Common myeloid progenitor, CD34-positive (primary cell): ENCODE measurements around the gene CNOT3.
"Not testable (repeated sequence)": the region's sequence is repeated elsewhere in the genome, so short reads cannot be mapped to it uniquely, and the experiment has no call there.

Experiments used
- CTCF ChIA-PET: fragments of 350-600 bp; sonication (Branson Sonifier 250); formaldehyde crosslinking; loops from one replicate; lab custom pipeline; 2021; ENCODE audit warnings: antibody characterized with exemption; lab: Charles Lee
- POLR2A ChIA-PET: fragments of 350-600 bp; sonication (Branson Sonifier 250); formaldehyde crosslinking; loops from one replicate; lab custom pipeline; 2021; ENCODE audit warnings: antibody characterized with exemption; lab: Charles Lee
- DNase-seq, 3 donors: peaks; one replicate each; pipeline versions ENCODE4 v3.0.0 to v3.0.0-alpha.2; 2013
- H3K27ac ChIP-seq, 2 experiments: 1 replicate in 1 of 2; 2 replicates in 1 of 2; pipeline ENCODE4 v1.7.0; 2013; ENCODE audit warnings: inconsistent platforms in 2 of 2, low read length in 2 of 2, mild to moderate bottlenecking in 2 of 2, low read depth in 1 of 2, moderate library complexity in 1 of 2; ENCODE audit not compliant: severe bottlenecking in 2 of 2, insufficient read depth in 1 of 2, poor library complexity in 1 of 2
- H3K27me3 ChIP-seq, 5 experiments: replicated peaks in 2 of 5; 1 replicate in 3 of 5; 2 replicates in 2 of 5; pipeline versions ENCODE4 v1.6.1 to v1.7.0; 2013; ENCODE audit warnings: low read length in 4 of 5, mild to moderate bottlenecking in 2 of 5, moderate library complexity in 2 of 5, inconsistent platforms in 1 of 5; ENCODE audit not compliant: insufficient read depth in 5 of 5, control insufficient read depth in 4 of 5
- H3K36me3 ChIP-seq, 4 experiments: 1 replicate in 2 of 4; 2 replicates in 2 of 4; pipeline versions ENCODE4 v1.6.1 to v1.7.0; 2013; ENCODE audit warnings: low read length in 3 of 4, control low read depth in 1 of 4, mild to moderate bottlenecking in 1 of 4; ENCODE audit not compliant: control insufficient read depth in 4 of 4, insufficient read depth in 4 of 4
- H3K4me1 ChIP-seq, 4 experiments: 1 replicate in 3 of 4; 2 replicates in 1 of 4; pipeline versions ENCODE4 v1.6.1 to v1.7.1; 2013; ENCODE audit warnings: low read length in 3 of 4, mild to moderate bottlenecking in 3 of 4, control low read depth in 1 of 4, inconsistent platforms in 1 of 4, moderate library complexity in 1 of 4; ENCODE audit not compliant: control insufficient read depth in 4 of 4, insufficient read depth in 4 of 4; ENCODE audit errors: control extremely low read depth in 1 of 4
- H3K4me3 ChIP-seq, 7 experiments: 1 replicate in 4 of 7; 2 replicates in 3 of 7; pipeline versions ENCODE4 v1.5.1 to v1.7.0; 2013; ENCODE audit warnings: mild to moderate bottlenecking in 7 of 7, low read length in 6 of 7, moderate library complexity in 6 of 7, inconsistent platforms in 2 of 7, low read depth in 2 of 7, control low read depth in 1 of 7; ENCODE audit not compliant: insufficient read depth in 4 of 7, control insufficient read depth in 1 of 7; ENCODE audit errors: extremely low read depth in 1 of 7
- H3K9me3 ChIP-seq, 5 experiments: 1 replicate in 4 of 5; 2 replicates in 1 of 5; pipeline versions ENCODE4 v1.6.1 to v1.7.1; 2013; ENCODE audit warnings: low read length in 4 of 5, mild to moderate bottlenecking in 2 of 5, inconsistent platforms in 1 of 5, low read depth in 1 of 5, moderate library complexity in 1 of 5; ENCODE audit not compliant: control insufficient read depth in 4 of 5, insufficient read depth in 2 of 5; ENCODE audit errors: control extremely low read depth in 1 of 5
- WGBS: methylation state at CpG from one replicate; pipeline ENCODE4 v1.1.5; 2013; ENCODE audit not compliant: insufficient coverage; 5-methylcytosine and 5-hydroxymethylcytosine counted together

Gene CNOT3

DNA sequence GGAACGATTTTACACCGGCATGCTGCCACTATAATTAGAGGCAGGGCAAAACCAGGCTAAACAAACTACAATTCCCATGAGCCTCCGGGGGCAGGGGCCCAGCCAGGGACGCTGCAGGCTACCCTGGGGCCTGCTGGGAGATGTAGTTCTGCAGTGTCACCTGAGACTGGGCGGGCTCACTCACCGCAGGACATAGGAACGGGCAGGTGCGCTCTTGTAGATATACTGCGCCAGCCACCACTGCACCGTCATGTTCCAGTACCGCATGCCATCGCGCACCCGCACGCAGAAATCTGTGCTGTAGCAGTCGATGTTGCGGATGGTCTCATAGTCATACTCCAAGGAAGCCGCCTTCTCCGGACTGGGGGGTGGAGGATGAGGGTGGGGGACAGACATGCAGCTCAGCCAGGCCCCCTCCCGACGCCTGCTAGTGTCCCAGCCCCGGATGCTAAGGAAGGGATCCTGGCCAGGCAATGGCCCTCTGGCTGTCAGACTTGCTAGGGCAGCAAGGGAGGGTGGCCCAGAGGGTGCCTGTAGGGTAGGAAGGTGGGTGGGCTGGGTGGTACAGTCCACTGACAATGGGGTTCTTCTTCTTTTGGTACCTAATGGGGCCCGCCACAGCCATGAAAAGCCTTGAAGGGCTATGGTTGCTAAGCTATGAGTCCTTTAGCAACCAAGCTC is 41.2 kb downstream of the CNOT3 start:
- Histone ChIP-seq H3K27me3 (no peaks in the 10 kb centered on the region), H3K9me3 (no peaks in the 10 kb centered on the region), H3K4me3 (no peak overlapping the region), H3K4me1 (peaks cover 0 to 16% (median 13%) of the 10 kb centered on the region in 4 experiments), H3K27ac (no peak overlapping the region), H3K36me3 (peaks cover 5 to 71% (median 44%) of the 10 kb centered on the region in 4 experiments)
- peak in 2 of 3 donors; percentile 30 to 31 for DNase-seq
- 90% methylated on average over 18 of the region's 23 CpGs for whole genome bisulfite sequencing
- CTCF ChIA-PET = interaction anchor here (1.6 kb wide), 2 partner anchors 9 to 11 kb away, joined by 6 to 7 read pairs; partner anchors contain the start of gene MBOAT7
- POLR2A ChIA-PET = interaction anchor here (1.0 kb wide), 1 partner anchor 42 kb away, joined by 3 read pairs; the partner anchor contains the start of gene CNOT3

DNA sequence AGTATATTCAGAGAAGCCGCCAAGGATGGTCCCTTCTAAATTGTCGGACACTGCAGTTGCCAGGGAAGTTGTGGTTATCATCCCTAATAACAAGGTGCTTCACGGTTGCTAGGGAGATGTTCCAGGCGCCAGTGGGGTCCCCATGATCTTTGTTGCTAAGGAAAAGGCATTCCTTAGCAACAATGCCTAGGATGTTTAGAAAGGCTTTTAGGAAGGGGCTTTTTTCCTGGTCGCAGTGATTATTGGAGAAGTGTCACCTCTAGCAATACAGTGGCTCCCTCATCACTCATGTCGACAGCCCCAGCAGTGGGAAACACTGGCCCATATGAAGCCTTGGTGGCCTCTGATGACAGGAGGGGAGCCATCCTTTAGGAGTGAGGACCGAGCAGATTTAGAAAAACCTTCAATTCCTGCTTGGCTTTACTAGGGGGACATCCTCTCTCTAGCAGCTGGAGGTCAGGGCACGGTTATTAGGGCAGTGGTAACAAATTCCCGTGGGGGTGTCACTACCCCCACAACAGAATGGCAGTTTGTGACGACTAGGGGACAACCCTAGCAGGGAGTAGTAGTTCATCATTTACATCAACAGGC is 41.8 kb downstream of the CNOT3 start:
- ChIA-PET CTCF (interaction anchor here (1.1 to 1.6 kb wide), 3 partner anchors 9 to 53 kb away, joined by 3 to 7 read pairs (median 6); partner anchors contain the start of gene MBOAT7), POLR2A (interaction anchor here (1.0 kb wide), 1 partner anchor 42 kb away, joined by 3 read pairs; the partner anchor contains the start of gene CNOT3)

DNA sequence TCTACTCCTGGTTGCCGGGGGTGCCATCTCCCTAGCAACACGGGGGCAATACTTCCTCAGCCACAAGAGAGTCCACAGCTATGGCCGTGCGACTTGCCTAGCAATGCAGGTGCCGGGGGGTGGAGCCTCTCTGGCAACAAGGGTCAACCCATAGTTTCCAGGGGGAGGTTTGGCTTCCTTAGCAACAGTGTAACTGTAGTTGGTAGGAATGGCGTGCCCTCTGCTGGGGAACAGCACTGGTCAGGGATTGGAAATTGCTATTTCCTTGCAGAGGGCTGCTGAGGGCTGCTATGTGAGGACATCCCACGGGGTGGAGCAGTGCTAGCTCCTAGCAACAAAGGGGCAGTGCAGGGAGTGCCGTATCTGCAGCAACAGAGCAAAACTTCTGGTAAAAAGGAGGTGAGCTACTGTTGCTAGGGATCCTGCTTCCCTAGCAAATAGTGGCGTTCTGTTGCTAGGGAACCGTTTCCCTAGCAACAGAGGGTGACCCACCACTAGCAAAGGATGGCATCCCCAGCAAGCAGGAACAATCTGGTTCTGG is 42.4 kb downstream of the CNOT3 start:
- Histone ChIP-seq H3K36me3 (peaks cover 5 to 73% (median 48%) of the 10 kb centered on the region in 4 experiments), H3K27ac (peak overlapping the region in 1 of 2 experiments; percentile 35), H3K9me3 (no peaks in the 10 kb centered on the region), H3K4me1 (peaks cover 0 to 15% (median 11%) of the 10 kb centered on the region in 4 experiments), H3K4me3 (no peak overlapping the region), H3K27me3 (no peaks in the 10 kb centered on the region)
- WGBS = 77% methylated on average over 10 of the region's 10 CpGs
- DNase-seq = peak; percentile 57 to 91 (median 87)
- ChIA-PET CTCF (interaction anchor here (1.1 to 1.6 kb wide), 3 partner anchors 9 to 52 kb away, joined by 3 to 7 read pairs (median 6); partner anchors contain the start of gene MBOAT7), POLR2A (interaction anchor here (1.0 kb wide), 1 partner anchor 43 kb away, joined by 3 read pairs; the partner anchor contains the start of gene CNOT3)

More for the DNA sequence above, 41.8 kb downstream of the CNOT3 start:
- Histone ChIP-seq H3K36me3 (peaks cover 5 to 73% (median 48%) of the 10 kb centered on the region in 4 experiments), H3K27me3 (no peaks in the 10 kb centered on the region), H3K27ac (peak overlapping the region; percentile 35 to 42), H3K9me3 (no peaks in the 10 kb centered on the region), H3K4me1 (peaks cover 0 to 15% (median 11%) of the 10 kb centered on the region in 4 experiments), H3K4me3 (no peak overlapping the region)
- DNase-seq = no peak
- 93% methylated on average over 8 of the region's 10 CpGs for WGBS

DNA sequence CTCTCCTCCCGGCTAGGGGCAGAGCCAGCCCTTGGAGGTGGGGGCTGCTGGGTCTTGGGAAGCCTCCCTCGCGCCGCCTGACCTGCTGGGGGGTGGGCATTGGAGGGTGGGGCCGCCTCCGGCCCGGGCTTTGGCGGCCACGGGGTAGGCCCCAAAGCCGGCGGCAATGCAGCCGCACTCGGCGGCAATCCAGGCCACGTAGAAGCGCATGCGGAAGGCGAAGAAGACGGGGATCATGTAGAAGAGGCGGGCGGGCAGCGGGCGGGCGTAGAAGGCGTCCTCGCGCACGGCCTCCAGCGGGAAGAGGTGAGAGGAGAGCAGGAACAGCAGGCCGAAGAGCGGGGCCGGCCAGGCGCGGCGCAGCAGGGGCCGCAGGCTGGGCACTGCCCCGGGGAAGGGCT is 43.1 kb downstream of the CNOT3 start:
- no peaks in the 10 kb centered on the region for H3K27me3 ChIP-seq
- ChIA-PET POLR2A (no interaction called here), CTCF (interaction anchor here (1.1 to 1.6 kb wide), 3 partner anchors 9 to 52 kb away, joined by 3 to 7 read pairs (median 6); partner anchors contain the start of gene MBOAT7)
- H3K9me3 ChIP-seq = no peaks in the 10 kb centered on the region
- peaks cover 0 to 15% (median 11%) of the 10 kb centered on the region in 4 experiments for H3K4me1 ChIP-seq
- H3K27ac ChIP-seq = peak overlapping the region in 1 of 2 experiments; percentile 35
- over 99% methylated on average over 25 of the region's 37 CpGs for WGBS
- H3K4me3 ChIP-seq = no peak overlapping the region
- H3K36me3 ChIP-seq = peaks cover 8 to 72% (median 51%) of the 10 kb centered on the region in 4 experiments
- no peak for DNase-seq

DNA sequence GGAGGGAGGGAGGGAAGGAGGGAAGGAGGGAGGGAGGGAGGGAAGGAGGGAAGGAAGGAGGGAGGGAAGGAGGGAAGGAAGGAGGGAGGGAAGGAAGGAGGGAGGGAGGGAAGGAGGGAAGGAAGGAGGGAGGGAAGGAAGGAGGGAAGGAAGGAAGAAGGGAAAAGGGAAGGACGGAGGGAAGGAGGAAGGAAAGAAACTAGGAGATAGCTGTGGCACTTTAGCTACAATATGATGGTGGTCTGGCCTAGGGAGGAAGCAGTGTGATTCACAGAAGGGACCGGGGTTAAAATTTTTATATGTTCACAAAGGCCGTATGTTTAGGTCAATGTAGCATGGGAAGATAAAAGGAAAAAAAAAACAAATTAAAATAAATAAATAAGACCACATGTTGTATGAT is 44.3 kb downstream of the CNOT3 start:
- Histone ChIP-seq H3K36me3 (peaks cover 9 to 71% (median 59%) of the 10 kb centered on the region in 4 experiments), H3K4me1 (peaks cover 0 to 18% (median 13%) of the 10 kb centered on the region in 4 experiments)
- CTCF ChIA-PET, H3K27me3 ChIP-seq, H3K27ac ChIP-seq, DNase-seq, H3K4me3 ChIP-seq, POLR2A ChIA-PET, H3K9me3 ChIP-seq: not testable (repeated sequence)
- 92% methylated on average over 1 of the region's 3 CpGs for WGBS

DNA sequence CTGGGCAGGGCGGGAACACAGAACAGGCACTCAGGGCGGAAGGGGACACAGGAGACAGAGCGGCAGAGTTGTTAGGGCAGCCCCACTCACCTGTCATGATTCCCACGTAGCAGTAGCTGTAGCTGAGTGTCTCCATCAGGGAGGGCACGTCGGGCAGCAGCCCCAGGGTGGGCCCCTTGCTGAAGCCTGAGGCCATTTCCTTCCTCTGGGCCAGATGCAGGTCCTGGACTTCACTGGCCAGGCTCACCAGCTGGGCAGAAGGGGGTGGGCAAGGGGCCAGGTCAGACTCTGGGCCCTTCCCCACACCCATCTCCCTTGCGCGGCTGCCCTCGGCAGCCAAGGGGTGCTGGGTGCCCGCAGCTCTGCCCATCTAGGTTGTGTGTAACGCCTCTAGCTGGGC is 45.9 kb downstream of the CNOT3 start:
- DNase-seq = no peak
- Histone ChIP-seq H3K36me3 (peaks cover 9 to 69% (median 57%) of the 10 kb centered on the region in 4 experiments), H3K27ac (peak overlapping the region in 1 of 2 experiments; percentile 25), H3K4me1 (peaks cover 4 to 33% (median 27%) of the 10 kb centered on the region in 4 experiments), H3K4me3 (no peak overlapping the region), H3K27me3 (no peaks in the 10 kb centered on the region), H3K9me3 (no peaks in the 10 kb centered on the region)
- POLR2A ChIA-PET = interaction anchor here (0.8 kb wide), 1 partner anchor 8 kb away, joined by 3 read pairs; no protein-coding TSS in a partner anchor
- CTCF ChIA-PET = interaction anchor here (1.1 to 2.2 kb wide), 3 partner anchors 13 to 49 kb away, joined by 3 to 8 read pairs (median 3); no protein-coding TSS in a partner anchor
- 93% methylated on average over 11 of the region's 11 CpGs for WGBS
